Adrenal gland (tissue), 12 donors: ENCODE results near the gene CALHM3. TPM values are rescaled to one million over a fixed set of nuclear protein-coding genes. Genes with fewer than 3 reads are reported as not detected.
"Not testable (repeated sequence)": the region's sequence is repeated elsewhere in the genome, so short reads cannot be mapped to it uniquely, and the experiment has no call there.

Experiments used
- DNase-seq, 7 donors: peaks; one replicate each; pipeline ENCODE4 v3.0.0-alpha.2; 2019 to 2020
- H3K27ac ChIP-seq, 5 donors: fragments of 200-600 bp; sonication (generic) in 4 of 5; 1 replicate in 3 of 5; 2 replicates in 2 of 5; pipeline versions ENCODE4 v1.5.1 to v1.8.0; 2016 to 2020; ENCODE audit warnings: mild to moderate bottlenecking in 1 of 5
- H3K27me3 ChIP-seq: fragments of 200-600 bp; 2 replicates; pipeline ENCODE4 v1.8.0; 2021
- H3K36me3 ChIP-seq, 2 donors: fragments of 200-600 bp; replicated peaks in 1 of 2; 1 replicate in 1 of 2; 2 replicates in 1 of 2; pipeline versions ENCODE4 v1.5.1 to v1.8.0; 2018 to 2022
- H3K4me1 ChIP-seq, 2 donors: fragments of 200-600 bp; replicated peaks in 1 of 2; 1 replicate in 1 of 2; 2 replicates in 1 of 2; pipeline versions ENCODE4 v1.5.1 to v1.8.0; 2018 to 2021
- H3K4me3 ChIP-seq, 4 donors: fragments of 200-600 bp; sonication (generic) in 3 of 4; one replicate each; pipeline ENCODE4 v1.5.1; 2016 to 2018
- H3K9me3 ChIP-seq, 3 donors: fragments of 200-600 bp; sonication (generic) in 1 of 3; replicated peaks in 1 of 3; 1 replicate in 2 of 3; 2 replicates in 1 of 3; pipeline versions ENCODE4 v1.5.1 to v1.8.0; 2016 to 2021
- CTCF ChIP-seq, 6 experiments: fragments of 450-650 bp in 4 of 6; fragments of 200-600 bp in 2 of 6; sonication (generic) in 1 of 6; IDR thresholded peaks; 1 replicate in 5 of 6; 2 replicates in 1 of 6; pipeline versions ENCODE4 v1.5.1 to v1.8.0; 2016 to 2021; ENCODE audit warnings: antibody characterized with exemption in 6 of 6, mild to moderate bottlenecking in 2 of 6, moderate library complexity in 1 of 6
- POLR2A ChIP-seq, 2 donors: fragments of 450-650 bp; IDR thresholded peaks; one replicate each; pipeline ENCODE4 v1.6.1; 2017; ENCODE audit warnings: antibody characterized with exemption in 2 of 2, mild to moderate bottlenecking in 2 of 2, moderate library complexity in 1 of 2
- WGBS, 4 donors: extraction: QIAGEN DNeasy Blood & Tissue Kit in 2 of 4; methylation state at CpG; one replicate each; pipeline versions ENCODE4 v1.1.5 to v1.1.7; 2013 to 2017; 5-methylcytosine and 5-hydroxymethylcytosine counted together
- intact Hi-C, 2 donors: fragments of 100-400 bp; cut with DNase I; formaldehyde crosslinking; loops; one replicate each; pipeline versions ENCODE4 v1.14.1 to v1.15.0; 2022 to 2023
- polyA plus RNA-seq, 3 donors: library from polyadenylated mRNA; stranded (reverse); fragments of 200-250 nt in 2 of 3; fragments of 350-450 nt in 1 of 3; fragmentation: Illumina TruSeq in 1 of 3; extraction: RNeasy Lipid Tissue Mini Kit (QIAGEN cat#74804) in 1 of 3; gene quantifications; one replicate each; pipeline ENCODE4 v1.2.3, GENCODE V29; 2013 to 2014
- total RNA-seq, 9 donors: library from RNA; depleted of rRNA in 4 of 9; stranded (reverse); fragments of >200 nt in 4 of 9; fragments of 120-200 nt in 1 of 9; fragmentation: NEBNext Ultra II Directional in 1 of 9; extraction: Animal tissue kit (Norgen Biotek cat#: 25700) in 1 of 9; gene quantifications; one replicate each; pipeline versions ENCODE4 v1.1.0 to v1.2.4, GENCODE V29; 2013 to 2023
- donor health status: healthy with polysubstance abuse.
- donor health status: Bipolar disorder and iron deficiency.
- donor health status: DM: yes; HTN: yes; CAD: no.
- donor health status: DM: no; HTN: no; CAD: no.
- donor health status: DM: no; HTN: no; CAD: no.
- donor health status: DM: yes; HTN: yes; CAD: no.

CALHM3 gene
- total and polyA plus RNA-seq, 12 donors: 0.03 TPM; not detected in 11

DNA sequence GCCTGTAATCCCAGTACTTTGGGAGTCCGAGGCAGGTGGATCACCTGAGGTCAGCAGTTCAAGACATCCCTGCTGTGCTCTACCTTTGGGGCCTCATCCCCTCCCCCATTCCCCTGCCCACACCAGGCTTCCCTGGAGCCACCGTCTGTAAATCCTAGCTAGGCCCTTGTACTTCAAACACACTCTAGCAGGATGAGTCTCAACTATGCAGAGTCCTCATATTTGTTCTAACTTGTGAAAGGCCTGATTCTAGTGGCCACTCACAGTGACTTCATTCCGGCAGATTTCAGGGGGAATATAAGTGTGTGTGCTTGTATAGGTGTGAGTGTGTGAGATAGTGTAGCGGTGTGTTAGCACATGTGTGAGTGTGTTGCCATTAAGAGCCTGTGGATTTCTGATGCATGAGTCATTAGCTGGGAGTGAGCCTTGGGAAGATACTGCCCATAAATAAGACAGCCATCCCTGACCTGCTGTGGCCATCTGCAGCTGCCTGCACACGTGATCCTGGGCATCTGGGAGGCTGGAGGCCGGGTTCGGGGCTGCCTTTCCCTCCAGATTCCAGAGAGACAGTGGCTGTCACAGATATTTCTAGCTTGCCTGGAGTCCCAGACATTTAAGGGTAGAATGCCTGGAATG is 12.8 kb upstream of the CALHM3 start:
- Histone ChIP-seq H3K4me1 (peaks cover 13 to 21% of the 10 kb centered on the region in 2 donors), H3K36me3 (no peaks in the 10 kb centered on the region), H3K27me3 (peaks cover 9% of the 10 kb centered on the region), H3K27ac (peak overlapping the region in 1 of 5 donors; percentile 23), H3K4me3 (no peak overlapping the region), H3K9me3 (no peaks in the 10 kb centered on the region)
- 38 to 60% (median 44%) methylated on average over 7 of the region's 7 CpGs for WGBS, 4 donors
- DNase-seq: peak; percentile 59 to 90 (median 77)
- no peak for TF ChIP-seq POLR2A (IDR thresholded peaks at IDR 0.05)
- TF ChIP-seq CTCF (IDR thresholded peaks at IDR 0.05): no peak
- intact Hi-C loops: no loop called here

DNA sequence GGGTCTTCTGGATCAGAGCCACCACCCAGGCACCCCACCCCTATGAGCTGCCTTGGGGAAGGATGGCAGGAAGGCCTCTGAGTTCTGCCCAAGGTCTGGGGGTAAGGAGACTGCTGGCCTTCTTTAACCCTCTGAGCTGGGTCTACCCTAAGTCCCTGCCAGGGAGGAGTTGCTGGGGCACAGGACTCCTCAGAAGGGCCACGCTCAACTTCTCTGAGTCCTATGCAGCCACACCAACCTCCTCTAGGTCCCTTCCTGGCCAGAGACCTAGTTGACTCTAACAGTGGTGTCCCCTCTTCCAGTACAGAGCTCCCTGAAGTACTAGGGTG is 11.9 kb upstream of the CALHM3 start:
- peaks cover 13 to 23% of the 10 kb centered on the region in 2 donors for H3K4me1 ChIP-seq
- WGBS, 4 donors: 93 to 100% (median 97%) methylated on average over 1 of the region's 1 CpG
- no peak overlapping the region for H3K4me3 ChIP-seq
- no peaks in the 10 kb centered on the region for H3K36me3 ChIP-seq
- no peaks in the 10 kb centered on the region for H3K9me3 ChIP-seq
- DNase-seq: no peak
- intact Hi-C loops: no loop called here
- H3K27ac ChIP-seq: no peak overlapping the region
- TF ChIP-seq POLR2A (IDR thresholded peaks at IDR 0.05): no peak
- no peak for TF ChIP-seq CTCF (IDR thresholded peaks at IDR 0.05)
- H3K27me3 ChIP-seq: peaks cover 9% of the 10 kb centered on the region

GRCh38 chr10:103487410-103487708 is 8.3 kb upstream of the CALHM3 start:
- H3K36me3 ChIP-seq: no peaks in the 10 kb centered on the region
- TF ChIP-seq POLR2A (IDR thresholded peaks at IDR 0.05) (no peak), CTCF (IDR thresholded peaks at IDR 0.05) (no peak)
- H3K4me3 ChIP-seq: no peak overlapping the region
- WGBS, 4 donors: 89 to 93% (median 90%) methylated on average over 2 of the region's 2 CpGs
- intact Hi-C loops: loop anchor here in 1 of 2 donors (2.0 kb wide), 1 partner anchor 71 kb away; no protein-coding TSS in a partner anchor
- no peak for DNase-seq
- H3K4me1 ChIP-seq: peaks cover 6 to 8% of the 10 kb centered on the region in 2 donors
- no peaks in the 10 kb centered on the region for H3K9me3 ChIP-seq
- H3K27me3 ChIP-seq: no peaks in the 10 kb centered on the region
- no peak overlapping the region for H3K27ac ChIP-seq

GRCh38 chr10:103486635-103487409 is 7.8 kb upstream of the CALHM3 start:
- not testable (repeated sequence) for H3K36me3 ChIP-seq, DNase-seq, H3K27ac ChIP-seq, H3K4me1 ChIP-seq, H3K4me3 ChIP-seq, H3K27me3 ChIP-seq, H3K9me3 ChIP-seq
- WGBS, 4 donors: 60 to 82% (median 78%) methylated on average over 8 of the region's 8 CpGs
- intact Hi-C loops: loop anchor here in 1 of 2 donors (2.0 kb wide), 1 partner anchor 70 kb away; no protein-coding TSS in a partner anchor
